A549 (cell line): ENCODE measurements around the gene CEP85. TPM values are rescaled to one million over a fixed set of nuclear protein-coding genes. Genes with fewer than 3 reads are reported as not detected.
"Not testable (repeated sequence)": the region's sequence is repeated elsewhere in the genome, so short reads cannot be mapped to it uniquely, and the experiment has no call there.

Source experiments
- ATAC-seq, 2 experiments: fragments of 200-7000 bp in 1 of 2; fragments of >200 bp in 1 of 2; cut with Nextera tagmentation in 1 of 2; cut with Tn5 transposase in 1 of 2; 3 replicates each; pipeline versions ENCODE4 v1.8.0 to v1.9.1; 2018 to 2020; ENCODE audit warnings: mild to moderate bottlenecking in 1 of 2, moderate library complexity in 1 of 2
- CTCF ChIA-PET: fragments of 300-600 bp; sonication (Branson Sonifier 250); formaldehyde crosslinking; extraction: SDS; loops from one replicate; lab custom pipeline; 2021; ENCODE audit warnings: antibody characterized with exemption, inconsistent platforms; lab: Yijun Ruan, JAX
- POLR2A ChIA-PET: fragments of 350-600 bp; formaldehyde crosslinking; extraction: SDS; loops from one replicate; lab custom pipeline; 2021; ENCODE audit warnings: antibody characterized with exemption, inconsistent platforms; lab: Yijun Ruan, JAX
- DNase-seq, 2 experiments: peaks; one replicate each; pipeline versions ENCODE4 v3.0.0 to v3.0.0-alpha.2; 2011 to 2016; ENCODE audit warnings: low read depth in 1 of 2, low spot score in 1 of 2
- FAIRE-seq: peaks from 2 replicates; lab custom pipeline; 2011; peaks lifted over from hg19 to GRCh38; lab: Jason Lieb, UNC
- H3K27ac ChIP-seq, 2 experiments: fragments of >200 bp; sonication (Bioruptor Twin); formaldehyde crosslinking; 3 replicates each; pipeline ENCODE4 v1.5.1; 2016 to 2017
- H3K4me1 ChIP-seq: fragments of >200 bp; sonication (Bioruptor Twin); formaldehyde crosslinking; 3 replicates; pipeline ENCODE4 v1.6.1; 2016
- H3K4me2 ChIP-seq: fragments of >200 bp; sonication (Bioruptor Twin); formaldehyde crosslinking; 3 replicates; pipeline ENCODE4 v1.6.1; 2016
- H3K4me3 ChIP-seq: fragments of >200 bp; sonication (Bioruptor Twin); formaldehyde crosslinking; 3 replicates; pipeline ENCODE4 v1.5.1; 2016
- H3K9me3 ChIP-seq: fragments of >200 bp; sonication (Bioruptor Twin); formaldehyde crosslinking; 3 replicates; pipeline ENCODE4 v1.6.1; 2016
- CBX2 ChIP-seq: fragments of 200-600 bp; sonication (generic); IDR thresholded peaks from 2 replicates; pipeline ENCODE4 v1.6.1; 2016; ENCODE audit warnings: low read depth, mild to moderate bottlenecking, borderline replicate concordance
- CHD4 ChIP-seq: fragments of 200-600 bp; sonication (generic); IDR thresholded peaks from 2 replicates; pipeline ENCODE4 v1.6.1; 2016; ENCODE audit warnings: antibody characterized with exemption, mild to moderate bottlenecking, borderline replicate concordance
- HEYL ChIP-seq: fragments of 250-450 bp; sonication (Bioruptor Pico); IDR thresholded peaks from 2 replicates; pipeline ENCODE4 v1.8.0; 2021; ENCODE audit warnings: mild to moderate bottlenecking, moderate library complexity
- HOXB5 ChIP-seq: fragments of 250-450 bp; sonication (Bioruptor Pico); IDR thresholded peaks from 2 replicates; pipeline ENCODE4 v1.5.0; 2020; ENCODE audit warnings: mild to moderate bottlenecking, moderate library complexity
- MAFK ChIP-seq: fragments of 450-650 bp; IDR thresholded peaks from 2 replicates; pipeline ENCODE4 v1.6.1; 2014; ENCODE audit not compliant: partially characterized antibody
- MAZ ChIP-seq: fragments of 150-350 bp; IDR thresholded peaks from 2 replicates; pipeline ENCODE4 v1.6.1; 2014; ENCODE audit warnings: antibody characterized with exemption, low read depth, low read length, borderline replicate concordance
- NFE2L2 ChIP-seq: fragments of 150-350 bp; conservative IDR thresholded peaks from 2 replicates; pipeline ENCODE4 v1.6.1; 2014; ENCODE audit warnings: low read length
- RAD21 ChIP-seq, 2 experiments: fragments of >200 bp in 1 of 2; sonication (Bioruptor Twin) in 1 of 2; formaldehyde crosslinking in 1 of 2; IDR thresholded peaks in 1 of 2; conservative IDR thresholded peaks in 1 of 2; 2 replicates in 1 of 2; 3 replicates in 1 of 2; pipeline ENCODE4 v1.6.1; 2012 to 2018; ENCODE audit warnings: inconsistent platforms in 1 of 2
- RNF2 ChIP-seq: fragments of 200-600 bp; sonication (generic); IDR thresholded peaks from 2 replicates; pipeline ENCODE4 v1.6.1; 2016; ENCODE audit warnings: low read depth, mild to moderate bottlenecking, antibody characterized with exemption, moderate library complexity, borderline replicate concordance
- SMC3 ChIP-seq: fragments of >200 bp; sonication (Bioruptor Twin); formaldehyde crosslinking; IDR thresholded peaks from 3 replicates; pipeline ENCODE4 v1.6.1; 2018; ENCODE audit warnings: inconsistent platforms
- TP53 ChIP-seq: fragments of 250-450 bp; sonication (Bioruptor Pico); IDR thresholded peaks from 2 replicates; pipeline ENCODE4 v1.5.0; 2021; ENCODE audit warnings: mild to moderate bottlenecking, moderate library complexity
- WGBS: methylation state at CpG from one replicate; pipeline ENCODE4 v1.1.6; 2017; ENCODE audit errors: missing lambda C conversion rate; 5-methylcytosine and 5-hydroxymethylcytosine counted together
- polyA plus RNA-seq, 4 experiments: library from polyadenylated mRNA; depleted of rRNA in 3 of 4; stranded (reverse); fragments of >200 nt; fragmentation: RNase III in 1 of 4; extraction: RNeasy Plus Mini Kit Qiagen cat#74134 plus additional on column Dnase treatment in 1 of 4; gene quantifications; 2 replicates in 3 of 4; 3 replicates in 1 of 4; pipeline ENCODE4 v1.2.3, GENCODE V29; 2011 to 2017
- TF ChIP-seq, protein P1 (sequence below): IDR thresholded peaks from 2 replicates; pipeline ENCODE4 v1.6.1; 2012
- TF ChIP-seq, protein P2 (sequence below): fragments of 250-450 bp; sonication (Bioruptor Pico); IDR thresholded peaks from 2 replicates; pipeline ENCODE4 v1.5.0; 2020; ENCODE audit warnings: low read depth, mild to moderate bottlenecking, moderate library complexity

Gene CEP85
- polyA plus RNA-seq, 2 of the 4 experiments (the other 2 are of a cell fraction), result 13.0 to 21.1 TPM

DNA sequence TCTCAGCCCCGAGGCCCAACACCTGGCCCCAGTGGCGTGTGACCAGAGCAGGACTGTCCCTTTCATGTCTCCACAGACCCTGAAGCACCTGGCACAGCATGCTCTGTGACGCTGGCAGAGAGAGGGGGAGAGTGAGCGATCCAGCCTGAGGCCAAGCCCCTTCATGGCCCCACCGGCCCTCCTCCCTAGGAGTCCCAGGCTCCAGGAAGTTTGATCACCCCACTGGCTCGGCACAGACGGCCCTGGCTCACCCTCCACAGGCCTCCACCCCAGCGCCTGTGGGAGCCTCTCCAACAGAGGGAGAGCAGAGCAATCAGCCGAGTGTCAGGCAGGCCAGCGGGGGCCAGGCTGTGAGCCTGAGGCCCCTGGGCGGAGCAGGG is 56.9 kb downstream of the CEP85 start (continued):
- TF ChIP-seq, protein P1, sequence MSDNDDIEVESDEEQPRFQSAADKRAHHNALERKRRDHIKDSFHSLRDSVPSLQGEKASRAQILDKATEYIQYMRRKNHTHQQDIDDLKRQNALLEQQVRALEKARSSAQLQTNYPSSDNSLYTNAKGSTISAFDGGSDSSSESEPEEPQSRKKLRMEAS, result no peak
- TF ChIP-seq RAD21 (conservative IDR thresholded peaks at IDR 0.05 in 1 of 2, IDR thresholded peaks at IDR 0.05 in 1 of 2) (no peak), SMC3 (no peak), HOXB5 (no peak), CBX2 (no peak)

DNA sequence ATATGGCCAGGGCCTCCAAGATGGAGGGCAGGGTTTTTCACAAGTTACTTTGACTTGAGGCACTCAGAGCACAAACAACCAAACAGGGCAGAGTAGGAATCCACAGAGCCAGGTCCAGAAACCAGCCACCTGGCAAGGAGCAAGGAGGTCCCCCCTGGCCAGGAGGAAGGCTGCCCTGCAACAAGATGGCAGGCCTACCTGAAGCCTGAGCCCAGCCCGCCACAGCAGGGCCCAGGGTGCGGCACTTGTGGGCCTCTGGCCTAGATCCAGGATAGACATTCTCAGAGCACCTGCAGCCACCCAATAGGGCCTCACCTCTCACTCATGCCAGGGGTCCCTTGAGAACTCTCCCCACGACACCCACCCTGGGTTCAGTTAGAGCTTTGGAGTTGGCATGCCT is 57.4 kb downstream of the CEP85 start:
- 88% methylated on average over 1 of the region's 3 CpGs for WGBS
- DNase-seq, result no peak
- Histone ChIP-seq H3K27ac (no peak overlapping the region), H3K9me3 (no peaks in the 10 kb centered on the region), H3K4me2 (no peak overlapping the region), H3K4me1 (no peaks in the 10 kb centered on the region), H3K4me3 (no peak overlapping the region)
- ChIA-PET POLR2A (no interaction called here), CTCF (interaction anchor here (0.8 to 1.6 kb wide), 3 partner anchors 12 to 73 kb away, joined by 3 to 6 read pairs (median 4); no protein-coding TSS in a partner anchor)
- TF ChIP-seq RNF2, result no peak
- no peak for TF ChIP-seq HEYL (CRISPR knock-in tag)
- TF ChIP-seq, protein P2, sequence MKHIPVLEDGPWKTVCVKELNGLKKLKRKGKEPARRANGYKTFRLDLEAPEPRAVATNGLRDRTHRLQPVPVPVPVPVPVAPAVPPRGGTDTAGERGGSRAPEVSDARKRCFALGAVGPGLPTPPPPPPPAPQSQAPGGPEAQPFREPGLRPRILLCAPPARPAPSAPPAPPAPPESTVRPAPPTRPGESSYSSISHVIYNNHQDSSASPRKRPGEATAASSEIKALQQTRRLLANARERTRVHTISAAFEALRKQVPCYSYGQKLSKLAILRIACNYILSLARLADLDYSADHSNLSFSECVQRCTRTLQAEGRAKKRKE, result no peak
- no peak for TF ChIP-seq MAZ
- no peak for TF ChIP-seq CHD4
- TF ChIP-seq NFE2L2, result no peak
- ATAC-seq, result no peak
- FAIRE-seq, result no peak

DNA sequence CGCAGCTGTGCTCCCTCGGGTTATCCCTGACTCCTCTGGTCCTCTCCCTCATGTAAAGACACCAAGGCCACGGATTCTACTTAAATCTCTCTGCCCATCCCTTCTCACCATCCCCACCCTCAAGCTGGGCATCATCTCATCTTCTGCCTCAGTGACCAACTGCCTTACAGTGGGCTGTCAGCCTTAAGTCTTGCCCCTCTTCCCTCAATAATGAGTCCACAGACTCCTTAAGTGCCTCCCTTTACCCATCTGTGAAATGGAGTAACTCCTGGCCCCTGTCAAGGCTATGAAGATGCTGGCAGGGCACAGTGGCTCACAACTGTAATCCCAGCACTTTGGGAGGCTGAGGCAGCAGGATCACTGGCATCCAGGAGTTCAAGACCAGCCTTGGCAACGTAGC is 57.9 kb downstream of the CEP85 start:
- Histone ChIP-seq H3K4me2 (no peak overlapping the region), H3K9me3 (no peaks in the 10 kb centered on the region), H3K27ac (no peak overlapping the region), H3K4me1 (no peaks in the 10 kb centered on the region), H3K4me3 (no peak overlapping the region)
- ChIA-PET POLR2A (no interaction called here), CTCF (interaction anchor here (0.8 to 1.6 kb wide), 4 partner anchors 12 to 72 kb away, joined by 3 to 6 read pairs (median 4); no protein-coding TSS in a partner anchor)
- TF ChIP-seq MAFK, result no peak
- no peak for DNase-seq
- ATAC-seq, result no peak
- FAIRE-seq, result no peak
- 85% methylated on average over 3 of the region's 4 CpGs for WGBS

DNA sequence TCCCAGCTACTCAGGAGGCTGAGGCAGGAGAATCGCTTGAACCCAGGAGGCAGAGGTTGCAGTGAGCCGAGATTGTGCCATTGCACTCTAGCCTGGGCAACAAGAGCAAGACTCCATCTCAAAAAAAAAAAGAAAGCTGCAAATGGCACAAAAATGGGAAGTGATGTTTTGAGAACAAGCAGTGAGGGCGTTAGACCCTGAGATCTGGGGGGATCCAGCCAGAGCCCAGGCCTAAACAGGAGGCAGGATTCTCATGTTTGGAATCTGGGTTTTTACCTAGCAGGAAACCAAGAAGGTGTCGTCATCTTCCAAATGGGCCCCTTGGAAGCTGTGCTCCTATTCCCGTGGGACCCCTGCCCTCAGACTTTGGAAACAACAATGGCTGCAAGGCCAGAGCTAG is 58.7 kb downstream of the CEP85 start:
- H3K4me1 ChIP-seq, H3K4me2 ChIP-seq, DNase-seq, H3K9me3 ChIP-seq, H3K27ac ChIP-seq, FAIRE-seq, POLR2A ChIA-PET, ATAC-seq, H3K4me3 ChIP-seq: not testable (repeated sequence)
- CTCF ChIA-PET, result interaction anchor here (0.8 to 3.0 kb wide), 4 partner anchors 8 to 69 kb away, joined by 3 to 18 read pairs (median 4); no protein-coding TSS in a partner anchor
- 93% methylated on average over 3 of the region's 5 CpGs for WGBS

DNA sequence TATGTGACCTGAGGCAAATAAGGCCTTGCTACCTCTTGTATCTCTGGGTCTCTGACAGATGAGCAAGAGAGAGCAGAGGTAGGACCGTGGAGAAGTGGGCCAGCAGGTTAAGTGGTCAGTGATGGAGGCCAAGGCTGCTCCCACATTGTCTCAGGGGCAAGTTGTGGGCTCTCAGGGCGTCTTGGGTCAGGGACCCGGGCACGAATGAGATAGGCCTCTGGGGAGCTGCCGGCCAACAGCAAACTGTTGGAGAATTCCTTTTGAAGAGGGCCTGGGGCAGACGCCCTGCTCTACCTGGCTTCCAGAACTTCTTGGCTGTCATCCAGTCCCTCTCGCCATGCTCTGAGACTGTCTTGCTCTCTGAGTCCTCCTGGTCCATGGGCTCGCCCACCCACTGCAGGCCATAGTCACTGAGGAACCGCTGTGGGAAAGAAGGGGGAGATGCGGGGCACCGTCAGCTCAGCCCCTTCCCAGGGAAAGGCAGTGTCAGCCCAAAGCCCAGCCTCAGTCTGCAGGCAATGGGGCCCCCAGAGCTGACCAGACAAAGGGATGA is 60.0 kb downstream of the CEP85 start:
- Histone ChIP-seq H3K4me2 (no peak overlapping the region), H3K4me3 (no peak overlapping the region), H3K9me3 (no peaks in the 10 kb centered on the region), H3K27ac (no peak overlapping the region), H3K4me1 (0 out of 3 replicates have a peak, but pooled peaks cover 3% of the 10 kb centered on the region)
- no peak for TF ChIP-seq TP53 (CRISPR knock-in tag)
- ChIA-PET POLR2A (no interaction called here), CTCF (interaction anchor here (3.0 kb wide), 1 partner anchor 9 kb away, joined by 18 read pairs; no protein-coding TSS in a partner anchor)
- no peak for FAIRE-seq
- ATAC-seq, result no peak
- no peak for DNase-seq
- WGBS, result 84% methylated on average over 10 of the region's 11 CpGs
